ENCODE measurements around the gene CDCA3.

- no peak for TF ChIP-seq POLR2A (IDR thresholded peaks at IDR 0.05)
- no peak for TF ChIP-seq CTCF (IDR thresholded peaks at IDR 0.05)
These were observed 20.2 kb upstream of the CDCA3 start for GRCh38 chr12:6871052-6871957.

Data from lower leg skin (tissue), 3 donors.